GM19438 (cell line): ENCODE results near the gene DIS3L.
"Not testable (repeated sequence)": the region's sequence is repeated elsewhere in the genome, so short reads cannot be mapped to it uniquely, and the experiment has no call there.

Source experiments
- ATAC-seq: cut with Tn5 transposase; IDR thresholded peaks from one replicate; pipeline ENCODE4 v1.9.1; 2021; ENCODE audit warnings: low read depth; ENCODE audit not compliant: unreplicated experiment

The DIS3L gene

GRCh38 chr15:66276546-66276945, 16.8 kb upstream of the DIS3L start:
- ATAC-seq = no peak

DNA sequence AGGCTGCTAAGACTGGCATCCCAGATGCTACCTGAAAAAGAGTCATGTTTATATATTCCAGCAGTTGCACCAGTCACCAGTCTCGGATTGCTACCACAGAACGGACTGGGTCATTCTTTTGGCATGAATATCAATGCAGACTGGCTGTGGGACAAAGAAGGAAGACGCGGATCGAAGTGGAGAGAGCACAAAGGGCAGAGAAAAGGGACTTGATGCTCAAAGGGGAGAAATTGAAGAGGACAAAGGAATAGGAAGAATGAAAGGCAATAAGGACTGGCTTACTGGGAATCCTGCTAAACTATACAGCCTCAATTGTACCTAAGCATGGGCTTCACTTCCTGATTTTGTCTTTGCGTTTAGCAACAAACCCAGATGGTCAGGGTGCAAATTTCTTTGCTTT, 15.3 kb upstream of the DIS3L start:
- ATAC-seq = no peak

DNA sequence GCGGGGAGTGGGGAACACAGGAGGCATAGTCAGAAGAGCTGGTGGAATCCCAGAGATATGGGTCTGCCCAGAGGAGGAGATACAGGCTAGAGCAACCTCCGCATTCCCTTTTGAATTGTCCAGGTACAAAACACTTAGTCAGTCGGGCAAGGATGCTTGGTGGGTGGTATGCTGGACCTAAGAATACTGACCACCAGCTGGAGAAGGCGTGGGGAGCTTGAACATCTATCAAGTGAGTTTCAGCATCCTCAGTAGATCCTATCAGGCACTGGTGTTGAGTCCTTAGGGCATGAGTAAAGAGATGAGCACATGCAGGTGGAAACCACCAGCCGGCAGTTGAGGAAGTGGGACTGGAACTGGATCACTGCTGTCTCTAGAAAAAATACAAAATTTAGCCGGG, 14.7 kb upstream of the DIS3L start:
- no peak for ATAC-seq

GRCh38 chr15:66284271-66284670, 9.1 kb upstream of the DIS3L start:
- ATAC-seq = no peak

DNA sequence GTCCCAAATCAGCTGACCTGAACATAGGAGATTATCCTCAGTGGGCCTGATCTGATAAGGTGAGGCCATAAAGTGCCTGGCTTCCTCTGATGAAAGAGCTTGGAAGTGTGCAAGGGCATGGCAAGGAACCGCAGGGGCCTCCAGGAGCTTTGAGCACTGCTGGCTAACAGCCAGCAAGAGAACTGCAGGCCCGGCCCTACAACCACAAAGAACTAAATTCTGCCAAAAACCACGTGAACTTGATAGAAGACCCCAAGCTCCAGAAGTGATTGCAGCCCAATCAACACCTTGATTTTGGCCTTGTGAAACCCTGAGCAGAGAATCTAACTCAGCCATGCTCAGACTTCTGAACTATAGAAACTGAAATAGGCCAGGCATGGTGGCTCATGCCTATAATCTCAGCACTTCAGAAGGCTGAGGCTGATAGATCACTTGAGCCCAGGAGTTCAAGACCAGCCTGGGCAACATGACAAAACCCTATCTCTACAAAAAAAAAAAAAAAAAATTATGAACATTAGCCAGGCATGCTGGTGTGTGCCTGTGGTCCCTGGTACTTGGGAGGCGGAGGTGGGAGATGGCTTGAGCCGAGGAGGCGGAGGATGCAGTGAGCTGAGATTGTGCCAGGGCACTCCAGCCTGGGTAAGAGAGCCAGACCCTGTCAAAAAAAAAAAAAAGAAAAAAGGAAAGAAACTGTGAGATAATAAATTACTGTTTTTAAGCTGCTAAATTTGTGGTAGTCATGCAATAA, 7.7 kb upstream of the DIS3L start:
- no peak for ATAC-seq

- ATAC-seq = no peak
Measured at GRCh38 chr15:66287461-66288057, 5.8 kb upstream of the DIS3L start.

DNA sequence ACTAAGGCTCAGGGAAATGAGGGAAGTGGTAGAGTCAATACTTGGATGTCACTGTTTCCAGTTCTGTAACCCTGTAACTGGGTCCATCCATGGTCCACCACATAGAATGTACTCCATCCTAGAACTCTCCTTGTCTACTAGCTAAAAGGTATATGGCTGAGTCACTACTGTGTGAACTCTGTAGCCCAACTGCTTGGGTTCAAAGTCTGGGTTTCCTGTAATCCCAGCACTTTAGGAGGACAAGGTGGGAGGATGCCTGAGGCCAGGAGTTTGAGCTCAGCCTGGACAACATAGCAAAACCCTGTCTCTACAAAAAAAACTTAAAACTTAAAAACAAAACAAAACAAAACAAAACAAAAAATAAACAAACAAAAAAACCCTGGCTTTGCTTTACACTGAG, 5.3 kb upstream of the DIS3L start:
- no peak for ATAC-seq

- no peak for ATAC-seq
Measured at GRCh38 chr15:66288551-66289185, 4.7 kb upstream of the DIS3L start.

- no peak for ATAC-seq
Measured at GRCh38 chr15:66290007-66290406, 3.4 kb upstream of the DIS3L start.

- ATAC-seq = no peak
Measured at GRCh38 chr15:66290518-66290917, 2.9 kb upstream of the DIS3L start.

- no peak for ATAC-seq
Measured at GRCh38 chr15:66291816-66292570, 1.4 kb upstream of the DIS3L start.

- no peak for ATAC-seq
Measured at GRCh38 chr15:66292571-66293418, 573 bp upstream of the DIS3L start.

DNA sequence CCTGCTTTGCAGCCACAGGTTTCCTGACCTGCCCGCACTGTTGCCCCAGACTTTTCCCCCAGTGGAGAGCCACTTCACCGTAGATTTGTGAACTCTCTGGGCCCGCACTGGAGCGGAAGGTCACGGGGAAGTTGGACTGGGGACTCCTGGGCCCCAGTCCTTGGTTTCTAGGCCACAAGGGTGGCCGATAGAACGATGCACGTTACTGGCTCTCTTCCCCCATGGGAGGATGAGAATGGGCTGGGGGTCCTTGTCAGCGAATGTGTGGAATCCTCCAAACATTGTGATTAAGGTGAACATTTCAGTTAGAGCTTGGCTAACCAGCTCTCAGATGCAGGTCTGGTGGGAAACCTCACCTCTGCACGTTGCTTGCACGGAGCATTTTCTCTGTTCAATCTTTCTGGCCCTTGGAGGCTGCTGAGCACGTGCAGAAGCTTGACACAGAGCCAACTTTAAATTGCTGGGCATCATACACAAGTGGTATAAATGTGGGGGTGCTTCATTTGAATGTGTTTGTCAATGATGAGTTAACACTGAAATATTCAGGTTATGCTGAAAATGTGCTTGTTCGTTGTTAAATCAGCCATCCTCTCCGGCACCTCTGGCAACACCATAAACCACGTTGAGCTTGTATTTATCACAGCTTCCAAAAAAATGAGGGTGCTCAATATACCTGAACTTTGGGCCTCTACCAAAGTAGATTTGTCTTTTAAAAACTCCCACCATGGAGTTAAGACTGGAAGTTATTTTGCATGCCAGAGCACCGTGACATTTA, 976 bp downstream of the DIS3L start:
- peak; percentile 15 for ATAC-seq

DNA sequence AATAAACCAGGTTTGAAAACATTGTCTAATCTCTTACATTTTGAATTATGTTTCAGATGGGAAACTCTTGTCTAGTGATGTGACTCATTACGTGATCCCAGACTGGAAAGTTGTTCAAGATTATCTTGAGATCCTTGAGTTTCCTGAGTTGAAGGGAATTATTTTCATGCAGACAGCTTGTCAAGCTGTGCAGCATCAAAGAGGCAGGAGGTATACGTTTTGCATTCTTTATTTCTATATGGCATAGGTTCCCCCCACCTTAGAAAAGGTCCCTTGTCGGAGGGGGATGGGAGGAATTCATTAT, 1.5 kb downstream of the DIS3L start:
- no peak for ATAC-seq

GRCh38 chr15:66296186-66296585, 2.8 kb downstream of the DIS3L start:
- ATAC-seq = no peak

- no peak for ATAC-seq
Measured at GRCh38 chr15:66298803-66299251, 5.5 kb downstream of the DIS3L start.

- no peak for ATAC-seq
Measured at GRCh38 chr15:66302489-66303278, 9.3 kb downstream of the DIS3L start.

GRCh38 chr15:66304425-66304824, 11.1 kb downstream of the DIS3L start:
- ATAC-seq = not testable (repeated sequence)

- no peak for ATAC-seq
Measured at GRCh38 chr15:66306381-66306780, 13.0 kb downstream of the DIS3L start.
